ENCODE data around the gene CLCF1.

The CLCF1 gene

DNA sequence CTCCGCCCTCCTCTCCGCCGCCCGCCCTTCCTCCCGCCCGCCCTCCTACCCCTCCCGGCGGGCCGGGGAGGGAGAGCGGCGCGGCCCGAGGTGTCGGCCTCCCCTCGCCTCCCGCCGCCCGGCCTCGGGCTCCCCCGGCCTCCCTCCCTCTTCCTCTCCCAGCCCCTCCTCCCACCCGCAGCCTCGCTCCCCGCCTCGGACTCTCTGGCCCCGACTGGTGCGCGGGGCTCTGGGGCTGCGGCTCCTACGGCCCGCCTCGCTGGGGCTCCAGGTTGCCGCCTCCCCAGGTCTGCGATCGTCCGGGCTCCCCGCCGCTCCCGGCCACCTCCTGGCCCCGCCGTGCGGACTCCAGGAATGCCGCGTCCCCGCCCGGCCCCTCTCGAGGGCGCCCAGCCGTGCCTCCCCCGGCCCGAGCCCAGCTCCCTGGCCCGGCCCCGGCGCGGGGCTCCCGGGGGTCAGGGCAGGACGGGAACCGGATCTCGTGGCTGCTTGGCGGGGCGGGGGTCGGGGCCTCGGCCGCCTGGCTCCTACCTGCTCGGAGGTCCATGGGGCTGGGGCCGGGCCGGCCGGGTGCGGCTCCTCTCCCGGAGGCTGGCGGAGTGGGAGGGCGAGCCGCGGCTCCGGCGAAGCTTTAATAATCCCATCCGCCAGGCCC is at the start of gene CLCF1:
CLCF1 (minus strand) TSS at position 606 of the 655 bp plus-strand sequence; CDS start at position 547, 59 bp downstream.
- no peak for DNase-seq (ENCODE audit: low spot score)

DNA sequence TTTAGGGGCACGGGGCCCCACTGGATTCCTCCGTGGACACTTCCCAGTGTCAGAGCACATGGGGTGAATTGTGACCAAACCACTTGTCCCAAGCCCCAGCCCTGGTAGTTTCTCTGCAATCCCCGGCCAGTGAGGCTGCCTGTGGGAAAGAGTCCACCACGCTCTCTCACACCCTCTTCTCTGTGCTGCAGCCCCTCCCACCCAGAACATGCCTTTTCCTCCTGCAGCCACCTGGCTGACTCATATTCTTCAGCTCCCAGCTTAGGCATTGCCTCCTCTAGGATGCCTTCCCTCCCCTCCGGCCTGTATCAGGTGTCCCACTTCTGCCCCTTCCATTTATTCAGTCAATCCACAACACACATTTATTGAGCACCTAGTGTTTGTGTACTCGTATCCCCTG is 49.5 kb upstream of the CLCF1 start:
- no peak for DNase-seq (ENCODE audit: low spot score)

DNA sequence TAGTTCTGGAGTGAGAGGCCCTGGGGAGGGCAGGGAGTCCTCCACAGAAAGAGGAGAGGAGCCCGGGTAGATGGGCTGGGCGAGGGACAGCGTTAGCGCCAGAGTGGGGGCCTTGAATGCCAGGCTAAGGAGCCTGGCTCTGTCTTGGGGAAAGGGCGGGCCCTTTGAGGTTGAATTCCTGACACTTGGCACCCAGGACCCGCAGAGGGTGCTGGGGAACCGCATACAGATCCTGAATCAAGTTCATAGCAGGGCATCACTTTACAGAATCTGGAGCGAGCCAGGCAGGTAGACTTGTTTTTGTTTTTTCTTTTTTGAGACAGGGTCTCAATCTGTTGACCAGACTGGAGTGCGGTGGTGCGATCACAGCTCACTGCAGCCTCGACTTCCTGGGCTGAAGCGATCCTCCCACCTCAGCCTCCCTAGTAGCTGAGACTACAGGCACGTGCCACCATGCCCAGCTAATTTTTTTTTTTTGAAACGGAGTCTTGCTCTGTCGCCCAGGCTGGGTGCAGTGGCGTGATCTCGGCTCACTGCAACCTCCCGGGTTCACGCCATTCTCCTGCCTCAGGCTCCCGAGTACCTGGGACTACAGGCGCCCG is 48.1 kb upstream of the CLCF1 start:
- DNase-seq (ENCODE audit: low spot score), result no peak

DNA sequence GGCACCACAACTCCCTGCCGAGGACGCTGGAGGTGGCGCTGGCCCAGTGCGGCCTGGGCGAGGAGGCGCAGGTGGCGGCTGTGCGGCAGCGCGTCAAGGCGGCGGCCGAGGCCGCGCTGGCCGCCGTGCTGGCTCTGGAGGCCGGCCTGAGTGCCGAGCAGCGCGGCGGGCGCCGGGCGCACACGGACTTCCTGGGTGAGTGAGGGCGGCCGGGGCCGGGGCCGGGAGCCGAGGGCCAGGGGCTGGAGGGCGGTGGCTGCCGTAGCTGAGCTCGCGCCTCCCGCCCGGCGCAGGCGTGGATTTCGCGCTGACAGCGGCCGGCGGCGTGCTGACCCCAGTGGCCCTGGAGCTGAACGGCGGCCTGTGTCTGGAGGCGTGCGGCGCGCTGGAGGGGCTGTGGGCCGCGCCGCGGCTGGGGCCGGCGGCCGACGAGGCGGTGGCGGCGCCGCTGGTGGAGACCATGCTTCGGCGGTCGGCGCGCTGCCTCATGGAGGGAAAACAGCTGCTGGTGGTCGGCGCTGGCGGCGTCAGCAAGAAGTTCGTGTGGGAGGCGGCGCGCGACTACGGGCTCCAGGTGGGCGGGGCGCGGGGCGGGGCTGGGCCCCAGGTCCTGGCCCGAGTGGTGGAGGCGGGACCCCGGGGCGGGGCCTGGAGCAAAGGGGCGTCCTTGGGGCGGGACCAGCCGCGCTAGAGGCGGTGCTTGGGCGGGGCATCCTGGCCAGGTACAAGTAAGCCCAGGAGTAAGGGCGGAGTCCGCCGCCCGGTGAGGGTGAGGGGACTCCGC is 47.4 kb upstream of the CLCF1 start:
- peak; percentile 92 for DNase-seq (ENCODE audit: low spot score)

DNA sequence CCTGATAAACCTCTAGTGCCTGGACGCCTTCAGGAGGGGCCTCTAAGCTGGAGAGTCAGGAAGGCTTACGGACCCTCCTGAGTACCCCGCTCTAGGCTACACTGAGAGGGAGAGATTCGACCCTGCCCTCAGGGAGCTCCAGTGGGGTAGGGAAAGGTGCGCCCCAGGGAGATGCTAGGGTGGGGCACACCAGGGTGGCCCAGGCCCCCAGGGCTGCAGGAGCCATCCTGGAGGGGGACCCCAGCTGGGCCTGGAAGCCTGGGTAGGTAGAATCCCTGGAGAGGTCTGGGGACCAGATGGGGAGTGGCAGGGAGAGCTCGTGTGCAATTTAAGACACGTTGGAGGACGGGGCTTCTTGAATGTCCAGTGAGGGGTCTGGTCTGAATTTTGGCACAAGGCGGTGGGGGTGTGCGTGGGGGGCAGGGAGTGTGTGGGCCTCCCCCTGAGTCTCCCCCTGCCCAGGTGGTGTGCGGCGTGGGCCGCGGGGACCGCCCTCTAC is 46.8 kb upstream of the CLCF1 start:
- DNase-seq (ENCODE audit: low spot score), result no peak

DNA sequence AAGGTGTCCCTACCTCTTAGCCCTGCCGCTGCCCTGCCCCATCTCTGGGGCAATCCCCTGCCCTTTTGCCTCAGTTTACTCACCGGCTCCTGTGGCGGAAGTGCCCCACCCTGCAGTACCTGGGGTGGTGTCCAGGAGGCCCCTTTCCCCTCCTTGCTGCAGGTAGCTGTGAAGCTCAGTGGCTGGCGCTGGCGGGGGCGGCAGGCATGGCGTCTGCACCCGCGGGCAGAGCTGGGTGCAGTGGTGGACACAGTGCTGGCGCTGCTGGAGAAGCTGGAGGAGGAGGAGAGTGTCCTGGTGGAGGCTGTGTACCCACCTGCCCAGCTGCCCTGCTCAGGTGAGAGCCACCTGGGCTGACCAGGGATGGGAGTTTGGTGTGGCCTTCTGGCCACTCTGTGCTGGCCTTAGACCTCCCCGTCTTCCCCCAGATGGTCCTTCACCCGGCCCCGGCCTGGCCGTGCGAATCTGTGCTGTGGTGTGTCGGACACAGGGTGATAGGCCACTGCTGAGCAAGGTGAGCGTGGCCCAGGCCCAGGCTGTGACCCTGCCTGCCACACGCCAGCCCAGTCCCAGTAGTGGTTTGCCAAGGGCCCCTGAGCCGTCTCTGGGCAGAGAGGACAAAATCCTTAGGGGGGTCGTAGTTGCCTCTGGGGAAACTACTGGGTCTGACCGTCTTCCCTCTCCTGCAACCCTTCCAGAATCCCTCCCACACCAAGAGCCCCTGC is 46.1 kb upstream of the CLCF1 start:
- DNase-seq (ENCODE audit: low spot score), result no peak

DNA sequence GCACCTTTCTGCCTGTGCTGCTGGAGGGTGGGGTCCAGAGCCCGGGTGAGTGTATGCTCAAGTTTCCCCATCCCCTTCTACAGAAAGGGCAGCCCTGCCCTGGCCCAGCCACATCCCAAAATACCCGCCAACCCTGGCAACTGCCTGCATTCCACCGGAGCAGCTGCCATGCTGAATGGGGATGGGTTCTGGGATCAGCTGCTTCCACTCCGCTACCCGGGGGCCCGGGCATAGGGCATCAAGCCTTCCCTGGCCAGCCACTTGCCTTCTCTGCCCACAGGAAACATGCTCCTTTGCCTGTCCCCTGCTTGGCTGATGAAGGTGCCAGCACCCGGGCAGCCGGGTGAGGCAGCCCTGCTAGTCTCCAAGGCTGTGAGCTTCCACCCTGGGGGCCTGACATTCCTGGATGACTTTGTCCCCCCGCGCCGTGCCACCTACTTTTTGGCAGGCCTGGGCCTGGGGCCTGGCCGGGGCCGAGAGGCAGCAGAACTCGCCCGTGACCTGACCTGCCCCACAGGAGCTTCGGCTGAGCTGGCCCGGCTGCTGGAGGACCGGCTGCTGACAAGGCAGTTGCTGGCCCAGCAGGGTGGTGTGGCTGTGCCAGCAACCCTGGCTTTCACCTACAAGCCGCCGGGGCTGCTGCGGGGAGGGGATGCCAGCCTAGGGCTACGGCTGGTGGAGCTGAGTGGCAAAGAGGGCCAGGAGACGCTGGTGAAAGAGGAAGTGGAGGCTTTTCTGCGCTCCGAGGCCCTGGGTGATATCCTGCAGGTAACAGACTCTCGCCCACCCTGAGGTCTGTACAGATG is 45.3 kb upstream of the CLCF1 start:
- DNase-seq (ENCODE audit: low spot score), result no peak

DNA sequence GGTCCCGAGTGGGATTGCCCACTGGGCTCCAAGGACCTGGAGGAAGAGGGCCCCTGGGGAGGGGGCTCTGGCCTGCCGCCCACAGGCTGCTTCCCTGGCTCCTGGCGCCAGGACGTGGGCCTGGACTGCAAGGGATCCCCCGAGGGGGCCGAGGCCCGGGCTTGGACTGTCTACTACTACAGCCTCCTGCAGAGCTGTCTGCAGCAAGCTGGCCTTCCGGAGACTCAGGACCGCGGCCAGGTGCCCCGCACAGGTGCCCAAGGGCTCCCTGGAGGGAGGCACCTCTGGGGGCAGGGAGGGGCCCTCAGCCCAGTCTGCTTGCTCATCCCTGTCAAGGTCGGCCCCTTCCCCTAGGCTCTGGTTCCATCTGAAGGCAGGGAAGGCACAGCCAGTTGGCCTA is 44.0 kb upstream of the CLCF1 start:
- no peak for DNase-seq (ENCODE audit: low spot score)

DNA sequence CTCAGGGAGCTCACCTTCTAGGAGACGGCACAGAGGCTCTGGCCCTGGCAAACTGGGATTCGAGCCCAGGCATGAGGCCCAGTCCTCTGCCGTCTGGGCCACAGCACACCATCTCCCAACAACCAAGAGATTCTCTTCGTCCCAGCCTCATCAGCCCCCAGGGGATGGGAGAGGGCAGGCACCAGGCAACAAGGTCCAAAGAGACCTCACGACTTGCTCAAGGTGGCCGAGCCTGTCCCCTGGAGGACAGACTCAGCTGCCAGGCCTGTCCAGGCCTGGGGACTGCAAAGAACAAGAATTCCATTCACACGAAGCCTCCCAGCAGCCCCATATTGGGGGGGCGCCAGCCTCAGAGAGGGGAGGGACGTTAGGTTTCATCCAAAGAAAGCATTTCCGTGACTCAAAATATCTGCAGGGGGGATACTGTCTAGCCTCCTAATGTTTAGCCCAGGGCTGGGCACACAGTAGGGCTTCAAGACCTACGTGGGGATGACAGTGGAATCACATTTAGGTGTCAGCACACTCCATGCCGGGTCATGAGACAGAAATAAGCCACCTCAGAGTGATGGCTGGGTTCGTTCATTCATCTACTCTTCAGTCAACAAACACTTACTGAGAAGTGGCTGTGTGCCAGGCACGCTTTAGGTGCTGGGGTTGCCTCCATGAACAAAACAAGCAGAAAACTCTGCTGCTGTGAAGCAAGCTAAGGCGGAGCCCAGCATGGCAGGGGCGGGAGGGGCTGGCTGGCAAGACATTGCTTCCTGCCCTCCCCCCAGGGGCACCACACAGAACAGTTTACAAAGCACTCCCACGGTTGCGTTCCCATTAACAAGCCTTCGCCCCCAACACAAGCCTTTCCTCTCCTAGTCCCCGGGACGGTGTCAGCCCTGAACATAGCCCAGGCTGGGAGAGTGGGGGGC is 43.3 kb upstream of the CLCF1 start:
- DNase-seq (ENCODE audit: low spot score), result no peak

DNA sequence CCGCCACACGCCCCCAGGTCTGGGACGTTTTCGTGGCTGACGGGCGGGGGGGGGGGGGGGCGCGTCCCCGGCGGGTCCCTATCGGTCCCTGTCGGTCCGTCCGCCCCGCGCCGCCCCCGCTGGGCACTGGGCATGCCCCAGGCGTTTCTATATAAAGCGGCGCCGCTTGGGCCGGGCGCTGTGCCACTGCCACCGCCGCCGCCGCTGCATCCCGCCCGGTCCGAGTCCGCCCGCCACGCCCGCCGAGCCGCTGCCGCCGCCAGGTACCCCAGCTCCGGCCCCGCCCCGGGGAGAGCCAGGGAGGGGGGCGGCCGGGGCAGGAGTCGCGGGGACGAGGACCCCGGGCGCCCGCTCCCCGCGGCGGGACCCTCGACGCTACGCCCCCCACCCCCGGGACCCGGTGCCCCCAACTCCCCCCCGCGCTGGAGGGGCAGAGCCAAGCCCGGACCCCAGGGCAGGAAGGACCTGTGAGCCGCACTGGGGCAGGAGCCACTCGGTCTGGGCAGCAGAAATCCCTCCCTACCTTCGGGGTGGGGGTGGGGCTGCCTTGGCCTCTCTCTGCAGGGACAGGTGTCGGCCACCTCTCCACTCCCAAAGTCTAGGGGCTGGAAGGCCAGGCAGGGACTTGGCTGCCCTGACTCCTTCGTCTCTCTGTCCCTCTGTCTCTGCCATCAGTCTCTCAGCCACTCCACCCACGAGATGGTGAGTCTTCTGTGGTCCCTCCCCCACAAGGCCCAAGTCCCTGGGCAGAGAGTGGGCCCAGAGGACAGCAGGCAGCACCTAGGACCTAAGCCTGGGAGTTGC is 42.3 kb upstream of the CLCF1 start, which contains the start of gene CARNS1:
CARNS1 (plus strand) TSS at position 178 of the 804 bp plus-strand sequence; CDS start at position 700, 522 bp downstream.
- no peak for DNase-seq (ENCODE audit: low spot score)

DNA sequence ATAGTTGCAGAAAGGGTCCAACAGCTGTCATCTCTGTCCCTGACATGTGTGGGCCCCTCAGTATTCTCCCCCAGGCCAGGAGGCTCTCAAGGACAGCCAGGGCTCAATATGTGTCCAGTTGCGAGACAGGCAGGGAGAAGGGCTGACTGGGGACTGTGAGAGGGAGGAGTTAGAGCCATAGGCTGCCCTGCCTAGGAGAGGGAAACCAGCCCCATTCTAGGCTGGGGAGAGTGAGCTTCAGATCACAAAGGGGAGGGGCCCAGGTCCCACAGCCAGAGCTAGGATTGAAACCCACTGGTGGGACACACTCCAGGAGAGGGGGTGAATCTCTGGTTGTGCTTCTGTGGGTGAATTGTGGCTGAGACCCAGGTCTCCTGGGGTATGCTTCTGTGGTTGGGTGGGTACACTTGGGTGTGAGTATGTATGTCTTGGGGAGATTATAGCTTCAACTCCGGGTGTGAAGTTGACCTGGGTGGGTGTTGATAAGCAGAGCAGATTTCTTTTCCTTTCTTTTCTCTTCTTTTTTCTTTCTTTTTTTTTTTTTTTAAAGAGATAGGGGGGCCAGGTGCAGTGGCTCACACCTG is 40.0 kb upstream of the CLCF1 start:
- DNase-seq (ENCODE audit: low spot score), result no peak

DNA sequence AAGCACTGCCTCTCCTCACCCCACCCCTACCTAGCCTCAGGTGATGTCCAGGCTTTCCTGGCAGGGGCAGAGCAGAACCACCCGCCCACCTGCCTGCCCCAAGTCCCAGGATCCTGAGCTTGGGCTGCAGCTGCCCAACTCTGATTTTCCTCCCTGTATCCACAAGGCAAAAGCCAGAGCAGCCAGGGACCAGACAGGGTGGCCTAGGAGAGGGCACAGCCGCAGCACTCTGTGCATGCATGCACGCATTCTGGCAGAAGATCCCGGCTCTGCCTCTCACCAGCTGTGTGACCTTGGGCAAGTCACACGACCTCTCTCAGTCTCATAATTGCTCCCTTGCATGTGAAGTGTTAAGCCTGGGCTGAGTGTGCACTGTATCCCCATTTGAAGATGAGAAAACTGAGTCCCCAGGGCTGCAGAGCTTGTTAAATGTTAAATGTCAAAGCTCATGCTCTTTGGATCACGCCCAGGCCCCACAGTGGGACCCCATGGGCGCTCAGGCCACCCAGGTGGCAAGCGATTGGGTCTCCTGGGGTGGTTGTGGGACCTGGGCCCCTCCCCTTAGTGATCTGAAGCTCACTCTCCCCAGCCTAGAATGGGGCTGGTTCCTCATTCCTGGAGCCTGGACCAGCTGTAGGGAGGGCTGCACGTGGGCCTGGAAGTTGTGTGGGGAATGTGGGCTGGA is 39.2 kb upstream of the CLCF1 start:
- no peak for DNase-seq (ENCODE audit: low spot score)

DNA sequence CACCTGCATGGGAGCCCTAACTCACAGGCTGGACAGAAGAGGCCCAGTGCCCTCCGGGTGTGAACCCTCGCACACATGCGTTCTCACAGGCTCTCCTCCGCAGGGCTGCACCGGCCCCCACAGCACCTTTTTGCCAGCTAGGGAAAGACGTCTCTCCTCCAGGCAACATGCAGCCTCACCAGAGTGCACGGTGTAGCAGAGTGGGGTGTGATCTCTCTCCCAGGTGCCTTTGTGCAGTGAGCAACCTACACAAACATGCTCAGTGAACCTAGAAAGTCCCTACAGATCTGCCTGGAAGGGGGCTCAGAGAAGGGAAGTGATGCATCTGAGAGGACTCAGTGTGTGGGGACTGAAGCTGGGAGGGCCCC is 38.4 kb upstream of the CLCF1 start:
- no peak for DNase-seq (ENCODE audit: low spot score)

DNA sequence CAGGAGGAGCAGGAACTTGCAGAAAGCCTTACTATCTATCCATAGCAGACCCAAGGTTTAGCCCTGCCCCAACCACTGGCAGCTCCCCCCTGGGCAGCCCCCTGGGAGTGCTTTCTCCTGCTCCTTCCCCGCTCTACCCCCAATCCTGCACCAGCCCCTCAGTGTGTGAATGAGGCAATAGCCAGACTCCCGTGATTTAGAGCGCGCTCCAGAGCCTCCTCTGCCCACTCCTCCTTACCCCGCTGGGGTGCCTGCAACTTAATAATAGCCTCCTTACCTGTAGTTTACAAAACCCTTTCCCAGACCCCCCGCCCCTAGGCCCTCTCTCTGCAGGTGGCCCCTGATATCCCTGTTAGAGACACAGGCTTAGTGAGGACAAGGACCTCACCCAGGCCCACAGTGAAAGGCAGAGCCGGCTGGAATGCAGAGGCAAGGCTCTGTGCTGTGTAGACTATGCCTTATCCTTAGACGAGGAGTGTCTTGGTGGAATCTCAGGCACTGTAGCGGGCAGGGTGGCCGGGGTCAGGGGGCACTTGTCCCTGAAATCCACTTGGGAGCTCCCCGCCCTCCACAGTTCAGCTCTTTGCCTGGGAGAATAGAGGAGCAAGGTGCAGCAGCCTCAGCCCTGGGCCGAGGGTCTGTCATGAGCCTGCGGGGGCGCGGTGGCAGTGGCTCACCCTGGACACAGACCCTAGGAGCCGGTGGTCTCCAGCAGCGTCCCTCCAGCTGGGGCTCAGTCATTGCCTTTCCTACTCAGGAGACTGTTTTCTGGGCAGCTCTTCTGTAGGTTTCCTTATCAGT is 37.8 kb upstream of the CLCF1 start:
- DNase-seq (ENCODE audit: low spot score), result no peak

DNA sequence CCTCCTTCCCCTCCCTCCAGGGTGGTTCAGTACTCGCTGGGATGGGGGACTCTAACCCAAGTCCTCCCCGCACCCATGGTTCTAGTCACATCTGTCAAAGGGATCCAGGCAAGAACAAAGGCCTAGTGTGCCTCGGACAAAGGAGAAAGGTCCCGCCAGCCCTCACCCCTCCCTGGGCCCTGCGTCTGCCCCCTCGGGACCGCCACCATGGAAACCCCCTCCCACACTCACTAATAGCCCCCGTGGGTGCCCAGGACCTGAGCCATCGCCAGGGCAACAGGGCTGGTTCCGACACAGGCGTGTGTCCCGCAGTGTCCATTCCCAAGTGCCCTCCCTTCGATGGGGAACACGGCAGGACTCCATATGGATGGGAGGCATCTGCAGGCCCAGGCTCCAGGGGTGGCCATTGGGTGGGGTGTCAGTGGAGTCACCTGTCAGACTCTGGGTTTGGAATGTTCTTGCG is 37.0 kb upstream of the CLCF1 start:
- DNase-seq (ENCODE audit: low spot score), result peak; percentile 42

DNA sequence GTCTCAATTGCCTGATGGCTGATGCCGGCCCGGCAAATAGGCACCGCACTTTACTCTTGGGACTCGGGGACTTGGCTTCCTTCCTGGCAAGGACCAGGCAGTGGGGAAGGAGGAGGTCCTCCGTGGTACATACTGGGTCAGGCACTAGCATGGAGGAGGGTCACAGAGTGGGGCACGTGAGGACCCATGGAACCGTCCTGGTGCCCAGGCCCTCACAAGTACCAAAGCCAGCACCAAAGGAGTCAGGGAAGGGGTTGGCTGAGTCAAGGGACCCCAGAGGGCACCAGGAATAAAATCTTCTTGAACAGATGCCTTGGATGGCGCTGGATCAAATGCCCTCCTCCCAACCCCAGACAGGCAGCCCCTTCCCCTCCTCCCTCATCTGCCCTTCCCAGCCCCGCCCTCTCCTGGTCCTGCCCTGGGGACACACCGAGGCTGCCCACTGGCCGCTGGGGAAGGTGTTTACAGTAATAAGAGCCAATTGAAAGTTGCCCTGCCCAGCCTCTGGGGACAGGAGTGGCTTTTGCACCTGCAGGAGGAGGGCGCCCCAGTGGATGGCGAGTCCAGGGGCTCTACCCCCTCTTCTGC is 36.5 kb upstream of the CLCF1 start:
- DNase-seq (ENCODE audit: low spot score), result no peak

DNA sequence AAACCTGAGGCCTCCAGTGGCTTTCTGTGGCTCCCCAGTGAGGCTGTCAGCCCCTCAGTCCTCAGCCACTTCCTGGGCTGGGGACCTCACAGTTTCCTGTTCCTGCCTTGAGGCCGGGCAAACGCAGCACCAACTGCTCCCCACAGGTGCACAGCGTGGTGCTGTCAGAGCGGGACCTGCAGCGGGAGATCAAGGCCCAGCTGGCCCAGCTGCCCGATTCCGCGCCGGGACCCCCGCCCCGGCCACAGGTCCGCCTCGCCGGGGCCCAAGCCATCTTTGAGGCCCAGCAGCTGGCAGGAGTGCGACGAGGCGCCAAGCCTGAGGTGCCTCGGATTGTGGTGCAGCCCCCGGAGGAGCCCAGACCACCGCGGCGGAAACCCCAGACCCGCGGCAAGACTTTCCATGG is 35.9 kb upstream of the CLCF1 start:
- no peak for DNase-seq (ENCODE audit: low spot score)
